ENCODE measurements around the gene METTL21C.

Gene METTL21C

DNA sequence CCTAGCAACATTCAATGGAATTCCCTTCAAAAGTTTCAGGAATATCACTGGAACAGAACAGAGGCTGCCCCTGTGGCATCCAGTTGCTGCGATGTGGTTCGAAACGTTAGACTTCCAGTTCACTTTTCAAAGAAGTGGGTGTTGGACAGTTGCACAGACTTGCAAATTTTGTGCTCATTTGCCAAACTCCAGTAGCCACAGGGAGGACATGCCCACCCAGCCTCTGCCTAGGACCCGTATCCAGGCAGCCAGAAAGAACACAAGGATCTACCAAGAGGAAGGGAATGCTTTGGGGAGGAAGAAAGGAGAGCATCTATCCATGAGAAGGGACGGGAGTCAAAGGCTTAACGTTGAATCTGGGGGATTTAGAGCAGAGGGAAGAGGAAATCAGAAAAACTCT is at the start of gene METTL21C:
TSS of gene METTL21C (minus strand) at position 108 of the 400 bp plus-strand sequence. CDS start 546 bp downstream, outside the sequence.
- DNase-seq, result no peak

DNA sequence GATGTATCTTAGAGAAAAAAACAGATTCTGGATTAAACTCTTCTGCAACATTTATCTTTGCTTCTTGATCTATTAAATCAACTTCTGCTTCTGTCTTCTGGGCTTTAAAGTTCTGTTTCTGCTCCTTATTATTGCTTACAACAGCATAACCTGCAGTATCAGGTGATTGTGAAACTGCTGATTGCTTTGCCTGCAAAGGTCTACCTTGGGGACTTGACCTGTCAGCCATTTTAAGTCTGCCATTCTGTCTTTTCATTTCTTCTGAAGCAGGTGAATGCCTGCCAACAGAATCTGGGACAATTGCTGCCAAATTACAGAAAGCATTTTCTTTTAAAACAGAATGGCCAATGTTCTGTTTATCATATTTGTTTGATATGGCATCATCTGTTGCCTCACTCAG is 47.7 kb upstream of the METTL21C start:
- DNase-seq, result no peak

DNA sequence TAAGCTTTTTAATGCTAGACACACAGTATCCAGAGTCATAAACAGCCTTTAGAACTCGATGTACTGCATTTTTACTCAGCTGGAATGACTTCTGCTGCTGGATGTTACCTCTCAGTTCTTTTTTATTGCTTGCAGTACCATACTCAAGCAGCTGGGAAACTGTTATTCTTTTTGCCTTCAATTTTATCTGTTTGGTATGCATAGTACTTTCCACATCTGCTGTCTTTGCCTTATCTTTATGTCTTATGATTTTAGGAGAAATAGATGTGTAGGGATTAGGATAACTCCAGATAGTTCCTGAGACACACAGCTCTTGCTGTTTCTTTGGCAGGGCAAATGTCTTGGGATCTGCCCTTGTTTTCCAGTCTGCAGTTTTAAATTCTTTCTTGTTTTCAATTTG is 47.3 kb upstream of the METTL21C start:
- no peak for DNase-seq

DNA sequence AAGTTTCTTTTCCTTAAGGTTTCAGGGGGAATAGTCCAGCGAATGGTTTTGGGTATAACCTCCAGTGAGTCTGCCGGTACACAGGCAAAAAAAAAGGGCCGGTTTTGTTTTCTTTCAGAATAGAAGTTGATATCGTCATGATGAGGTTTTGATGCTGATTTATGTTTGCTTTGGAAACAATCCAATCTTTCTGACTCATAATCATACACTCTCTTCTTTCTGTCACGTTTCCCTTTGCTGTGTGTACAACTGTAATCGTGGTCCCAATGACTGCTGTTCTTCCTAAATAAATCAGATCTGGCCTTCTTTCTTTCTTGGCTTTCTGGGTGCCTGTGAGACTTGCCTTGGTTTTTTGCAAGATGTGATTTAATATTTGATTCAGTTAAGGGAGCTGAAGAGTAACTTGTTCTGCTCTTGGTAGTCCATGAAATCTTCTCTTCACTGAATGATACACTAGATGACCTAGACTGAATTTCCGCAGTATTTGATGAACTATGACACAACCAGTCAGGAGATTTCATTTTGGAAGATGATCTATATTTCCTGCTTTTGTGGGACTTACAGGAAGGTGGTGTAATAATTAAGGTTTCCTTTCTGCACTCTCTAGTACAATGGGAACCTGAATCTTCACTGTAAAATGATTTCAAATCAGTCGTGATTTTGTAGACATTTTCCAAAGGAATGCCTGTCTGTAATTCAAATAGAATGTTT is 34.9 kb upstream of the METTL21C start:
- no peak for DNase-seq

DNA sequence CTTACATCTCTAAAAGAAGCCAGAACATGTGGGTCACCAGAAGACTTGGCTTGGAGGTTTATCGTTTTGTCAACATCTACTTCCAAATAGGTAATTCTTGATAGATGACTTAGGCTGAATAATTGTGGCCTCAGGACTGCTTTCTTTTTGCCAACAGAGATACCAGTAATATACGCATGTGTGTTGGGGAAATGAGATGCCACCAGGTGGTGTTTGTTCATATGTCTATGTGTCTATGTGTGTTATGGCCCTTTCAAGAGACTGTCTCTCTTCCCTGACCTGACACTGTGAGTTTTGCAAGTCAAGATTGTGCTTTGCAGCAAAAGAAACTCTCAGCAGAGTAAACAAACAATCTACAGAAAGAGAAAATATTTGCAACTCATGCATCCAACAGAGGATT is 31.6 kb upstream of the METTL21C start:
- no peak for DNase-seq

DNA sequence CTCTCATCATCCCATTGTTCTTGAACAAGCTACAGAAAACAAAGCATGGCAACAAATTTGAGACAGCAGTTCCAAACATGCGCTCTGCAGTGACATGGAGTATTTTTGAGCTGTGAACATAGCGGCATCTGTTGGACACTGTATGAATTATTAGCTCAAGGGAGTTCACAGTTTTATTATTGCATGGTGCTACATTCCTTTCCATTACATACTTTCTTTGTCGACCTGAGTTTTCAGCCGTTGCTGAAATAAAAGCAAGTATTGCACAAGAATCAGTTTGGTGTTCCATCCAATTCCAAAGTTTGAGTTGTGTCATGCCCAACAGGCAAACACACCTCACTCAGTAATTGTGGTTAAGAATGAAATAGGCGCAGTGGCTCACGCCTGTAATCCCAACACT is 30.1 kb upstream of the METTL21C start:
- no peak for DNase-seq

DNA sequence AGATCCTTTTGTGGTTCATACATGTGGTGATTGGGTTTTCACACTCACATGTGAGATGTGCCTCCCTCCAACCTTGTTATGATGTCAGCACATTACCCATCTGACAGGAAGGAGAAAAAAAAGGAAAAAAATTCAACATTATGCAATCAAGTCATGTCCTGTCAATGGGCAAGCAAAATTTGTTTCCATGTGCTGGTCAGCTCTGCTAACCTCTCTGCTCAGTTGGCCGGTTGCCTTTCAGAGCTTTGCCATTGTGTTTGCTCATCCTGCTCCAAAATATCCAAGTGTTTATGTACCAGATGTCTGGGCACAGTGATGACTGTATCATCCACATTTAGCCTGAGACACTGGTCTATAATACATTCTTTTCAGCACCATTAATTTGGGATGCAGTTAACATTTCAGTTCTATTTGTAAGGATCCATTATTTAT is 27.0 kb upstream of the METTL21C start:
- DNase-seq, result no peak

DNA sequence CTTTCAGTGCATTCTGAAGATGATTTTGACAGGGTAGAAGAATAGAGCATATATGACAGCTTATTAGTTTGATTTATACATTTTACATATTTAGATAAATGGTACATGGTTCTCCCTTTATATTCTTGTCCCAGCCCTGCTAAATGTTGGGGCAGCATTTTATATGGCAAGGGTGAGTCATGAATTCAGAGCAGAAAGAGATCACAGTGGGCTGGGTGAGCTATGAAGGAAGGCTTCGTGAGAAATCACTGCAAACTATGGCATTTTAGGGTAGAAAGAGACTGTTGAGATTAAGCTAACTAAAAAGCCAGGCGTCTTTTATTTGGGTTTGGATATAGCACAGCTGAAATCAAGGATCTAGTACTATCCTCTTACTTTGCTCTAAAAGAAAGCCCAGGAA is 23.9 kb upstream of the METTL21C start:
- no peak for DNase-seq

DNA sequence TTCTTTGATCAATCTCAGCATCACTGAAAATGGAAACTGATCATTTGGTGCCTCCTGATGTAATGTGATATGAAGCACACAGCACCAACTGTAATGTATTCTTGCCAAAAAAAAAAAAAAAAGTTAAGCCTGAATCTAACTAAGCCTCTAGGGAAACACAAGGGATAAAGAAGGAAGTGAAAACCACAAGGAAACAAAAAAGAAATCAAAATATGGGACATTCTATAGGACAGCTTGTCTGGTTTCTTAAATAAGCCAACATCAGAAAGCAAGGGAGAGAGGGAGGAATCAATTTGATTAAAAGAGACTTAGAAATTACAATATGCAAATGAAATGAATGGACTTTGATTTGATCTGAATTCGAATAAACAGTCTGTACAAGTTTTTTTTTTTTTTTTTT is 20.6 kb upstream of the METTL21C start:
- DNase-seq, result no peak

DNA sequence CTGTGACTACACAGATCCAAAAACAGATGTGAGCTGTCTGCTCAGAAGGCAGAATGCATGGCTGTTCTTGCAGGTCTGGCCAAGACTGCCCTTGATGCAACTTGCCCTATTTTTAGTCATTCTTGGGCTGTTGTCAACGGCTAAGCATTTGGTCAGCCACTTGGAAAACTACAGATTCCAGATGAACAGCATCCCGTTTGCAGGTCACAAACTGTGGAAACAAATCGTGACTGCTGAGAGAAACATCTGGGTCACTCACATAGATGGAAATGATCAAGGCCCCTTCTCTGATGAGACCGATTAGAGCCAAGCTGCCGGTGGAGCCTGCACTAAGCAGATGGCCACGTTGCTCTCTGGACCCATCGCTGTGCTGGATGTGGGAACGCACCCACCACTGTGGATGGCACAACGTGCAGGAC is 15.4 kb upstream of the METTL21C start:
- no peak for DNase-seq

DNA sequence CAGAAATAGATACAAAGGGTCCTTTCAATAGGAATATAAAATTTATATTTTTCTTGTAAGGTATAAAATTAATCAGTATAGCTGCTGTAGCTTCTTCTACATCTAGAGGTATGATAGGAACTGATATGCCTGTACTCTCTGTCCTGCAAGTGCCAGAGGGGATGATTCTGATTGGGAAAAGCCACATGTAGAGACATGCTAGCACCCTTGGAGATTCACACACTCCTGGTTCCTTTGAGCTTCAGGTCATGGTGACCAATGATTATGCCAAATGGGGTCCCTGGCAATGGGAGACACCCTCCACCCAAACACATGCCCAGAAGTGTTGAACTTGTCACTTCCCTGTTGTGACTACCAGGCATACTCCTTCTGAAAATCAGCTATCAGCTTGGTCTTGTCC is 14.7 kb upstream of the METTL21C start:
- DNase-seq, result no peak

DNA sequence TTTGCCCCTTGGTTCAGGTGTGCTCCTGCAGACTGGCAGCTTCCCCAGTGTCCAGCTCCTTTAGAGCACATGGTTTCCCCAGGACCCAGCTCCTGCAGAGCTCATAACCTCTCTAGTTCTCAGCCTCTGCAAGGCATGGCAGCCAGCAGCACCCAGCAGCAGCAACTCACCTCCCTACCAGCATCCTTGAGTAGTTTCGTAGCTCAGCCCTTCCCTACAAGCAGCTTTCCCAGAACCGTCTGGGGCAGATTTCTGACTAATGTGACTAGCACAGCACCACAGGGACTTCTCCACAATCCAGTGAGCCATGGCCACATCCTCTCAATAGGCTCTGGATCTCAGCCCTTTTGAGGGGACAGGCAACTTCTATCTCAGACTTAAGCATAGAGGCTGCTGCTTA is 14.1 kb upstream of the METTL21C start:
- no peak for DNase-seq

DNA sequence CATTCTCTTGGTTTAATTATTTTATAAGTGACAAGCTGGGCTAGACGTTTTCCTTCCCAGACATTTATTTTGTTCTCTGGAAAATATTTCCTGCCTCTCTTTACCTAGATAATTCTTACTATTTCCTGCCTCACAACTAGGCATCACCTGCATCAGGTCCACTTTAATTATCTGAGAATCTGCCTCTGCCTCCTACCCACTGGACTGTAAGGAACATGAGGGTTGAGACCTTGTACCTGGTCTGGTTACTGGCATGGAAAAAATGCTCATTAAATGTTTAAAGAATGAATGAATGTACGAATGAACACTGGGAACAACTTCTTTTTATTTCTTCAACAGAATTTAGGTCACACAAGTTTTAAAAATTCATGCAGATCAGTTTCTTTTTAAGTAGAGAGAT is 13.4 kb upstream of the METTL21C start:
- no peak for DNase-seq

DNA sequence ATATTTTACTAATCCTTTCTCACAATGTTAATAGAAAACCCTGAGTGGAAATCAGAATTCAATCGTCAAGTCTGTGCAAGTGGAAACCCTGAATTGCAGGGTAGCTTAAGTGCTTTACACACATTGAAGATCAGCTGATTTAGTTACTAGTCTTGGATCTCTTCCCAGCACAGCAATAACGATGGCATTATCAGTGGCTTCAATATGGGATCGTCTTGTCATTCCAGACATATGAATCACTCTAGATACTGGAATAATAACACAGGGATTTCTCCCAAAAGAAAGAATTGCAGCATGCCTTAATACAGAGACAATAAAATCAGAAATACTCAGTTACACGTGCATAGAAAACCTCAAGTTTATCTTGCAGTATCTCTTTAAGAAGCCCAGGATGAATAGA is 12.6 kb upstream of the METTL21C start:
- no peak for DNase-seq

DNA sequence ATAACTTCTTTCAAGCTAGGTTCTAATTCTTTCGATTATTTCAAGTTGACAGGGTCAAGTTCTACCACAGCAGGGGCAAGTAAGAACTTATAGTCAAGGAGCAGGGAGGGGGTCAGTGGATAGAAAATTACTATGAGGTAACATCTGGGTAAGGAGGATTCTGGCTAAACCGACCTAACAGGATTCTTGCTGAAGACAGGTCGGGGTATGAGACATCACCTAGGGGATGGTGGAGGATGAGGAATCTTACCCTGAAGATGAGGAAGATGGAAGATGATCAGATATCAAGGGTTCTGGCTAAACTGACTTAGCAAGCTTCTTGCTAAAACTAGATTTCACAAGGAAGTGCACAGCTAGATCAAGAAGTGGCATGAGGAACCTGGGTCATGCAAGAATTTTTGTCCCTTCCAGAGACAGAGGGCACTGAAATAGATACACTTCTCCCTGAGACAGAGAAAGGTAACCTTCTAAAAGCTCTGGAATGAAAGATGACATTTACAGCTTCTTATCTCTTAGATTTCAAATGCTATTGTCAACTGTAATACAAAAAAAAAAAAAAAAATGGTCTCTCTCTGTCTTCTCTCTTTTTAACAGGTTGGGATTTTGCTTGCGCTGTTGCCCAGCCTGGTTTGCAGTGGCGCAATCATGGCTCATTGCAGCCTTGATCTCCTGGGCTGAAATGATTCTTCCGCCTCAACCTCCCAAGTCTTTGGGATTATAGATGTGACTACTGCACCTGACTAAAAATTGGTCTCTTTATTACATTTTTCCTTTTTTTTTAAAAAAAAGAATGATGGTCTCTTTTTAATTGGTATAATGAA is 9.6 kb upstream of the METTL21C start:
- no peak for DNase-seq

DNA sequence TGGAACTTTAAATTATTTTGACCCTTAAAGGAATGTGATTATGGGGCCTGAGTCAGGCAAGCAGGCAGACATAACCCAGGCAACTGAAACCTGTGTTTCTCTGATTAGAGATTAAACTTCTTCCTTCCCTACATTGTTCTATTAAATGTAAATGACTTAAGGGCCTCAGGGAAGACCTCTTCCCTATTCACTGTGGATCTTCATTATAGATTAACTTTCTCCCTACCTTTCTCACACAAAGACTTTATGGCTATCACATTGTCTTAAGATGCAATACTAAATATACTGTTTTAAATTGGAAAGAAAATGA is 8.8 kb upstream of the METTL21C start:
- no peak for DNase-seq

DNA sequence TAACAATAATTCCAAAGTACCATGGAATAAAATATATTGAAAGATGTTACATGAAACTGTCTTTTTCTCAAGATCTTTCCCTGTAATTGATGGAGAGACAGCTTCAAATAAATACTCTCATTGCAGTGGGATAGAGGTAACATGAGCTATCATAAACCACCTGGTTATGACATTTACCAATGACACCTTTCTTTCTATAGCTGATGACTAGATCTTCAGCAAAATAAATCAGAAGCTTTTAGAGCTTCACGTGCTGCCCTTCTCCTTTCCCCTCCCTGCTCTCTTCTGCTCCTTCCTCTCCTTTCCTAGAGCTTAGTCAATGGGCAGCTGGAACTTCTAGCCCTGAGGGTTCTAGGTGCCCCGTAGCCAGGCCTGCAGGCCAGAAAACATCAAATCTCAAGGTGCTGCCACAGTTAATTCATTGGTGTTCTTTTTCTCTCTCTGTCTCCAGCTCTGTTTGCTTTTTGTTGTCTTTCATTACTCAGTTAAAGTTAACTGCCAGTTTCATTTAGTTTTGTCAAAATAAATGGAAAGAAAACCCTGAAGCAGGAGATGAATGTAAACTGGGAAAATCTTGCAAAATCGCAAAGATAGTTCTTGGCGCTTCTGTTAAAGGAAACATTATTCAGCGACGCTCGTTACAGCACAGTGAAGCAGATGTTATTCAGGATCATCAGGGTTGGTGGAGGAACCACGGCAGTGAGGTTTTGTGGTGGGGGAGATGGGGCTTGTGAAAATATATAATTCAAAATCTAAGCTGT is 8.3 kb upstream of the METTL21C start:
- no peak for DNase-seq

DNA sequence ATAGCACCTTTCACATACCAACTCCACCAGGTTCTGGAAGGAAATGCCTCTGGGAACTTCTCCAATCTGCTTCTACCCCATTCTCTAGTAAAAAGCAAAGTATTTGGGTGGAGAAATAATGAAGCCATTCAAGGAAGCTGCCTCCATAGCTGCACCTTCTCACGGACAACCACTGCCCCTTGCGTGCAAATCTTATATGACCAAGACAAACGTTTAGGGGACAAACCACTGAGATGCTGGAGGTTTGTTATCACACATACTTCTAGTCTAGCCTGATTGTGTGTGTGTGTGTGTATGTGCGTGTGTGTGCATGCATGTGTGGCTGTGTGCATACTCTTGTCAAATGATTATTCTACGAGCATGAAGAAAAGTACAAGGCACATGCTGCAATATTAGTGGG is 6.5 kb upstream of the METTL21C start:
- no peak for DNase-seq

DNA sequence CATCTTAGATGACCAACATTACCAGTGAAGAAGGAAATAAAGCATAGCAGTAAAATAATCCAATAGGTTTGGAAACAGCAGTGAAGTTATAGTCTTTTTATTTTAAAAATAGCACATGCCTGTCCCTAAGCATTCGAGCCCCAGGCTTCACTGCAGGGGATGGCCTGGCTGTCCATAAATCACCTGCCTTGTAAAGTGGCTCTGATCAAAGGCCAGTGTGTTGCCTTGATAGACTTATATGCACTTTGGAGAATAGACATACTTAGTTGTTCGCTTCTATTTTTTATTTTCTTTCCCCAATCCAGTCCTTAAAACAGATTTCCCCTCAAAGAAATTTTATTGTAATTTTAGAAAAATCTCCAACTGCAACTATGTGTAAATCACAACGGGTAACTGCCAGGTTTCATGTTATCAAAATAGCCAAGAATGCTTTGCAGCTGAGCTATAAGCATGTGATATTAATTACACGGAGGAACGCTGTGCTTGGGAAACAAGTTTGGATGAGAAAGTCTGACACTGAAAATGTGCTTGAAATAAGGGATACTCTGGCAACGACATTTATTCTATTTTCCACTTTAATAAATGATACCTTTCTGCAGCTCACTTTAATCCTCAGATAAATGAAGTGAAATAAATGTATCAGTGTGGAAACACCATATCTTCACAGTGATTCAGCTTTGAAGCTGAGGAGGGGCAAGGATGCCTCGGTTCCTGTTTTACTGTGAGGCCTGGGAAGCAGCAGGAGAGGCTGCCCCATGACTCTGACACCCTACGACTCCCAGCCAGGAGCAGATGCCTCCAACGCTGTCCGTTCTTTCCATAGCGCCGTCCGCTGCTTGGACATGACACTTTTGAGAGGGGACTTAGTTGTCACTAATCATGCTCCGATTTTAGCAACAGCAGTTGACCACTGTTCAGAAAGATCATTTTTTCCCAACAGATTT is 5.5 kb upstream of the METTL21C start:
- no peak for DNase-seq

DNA sequence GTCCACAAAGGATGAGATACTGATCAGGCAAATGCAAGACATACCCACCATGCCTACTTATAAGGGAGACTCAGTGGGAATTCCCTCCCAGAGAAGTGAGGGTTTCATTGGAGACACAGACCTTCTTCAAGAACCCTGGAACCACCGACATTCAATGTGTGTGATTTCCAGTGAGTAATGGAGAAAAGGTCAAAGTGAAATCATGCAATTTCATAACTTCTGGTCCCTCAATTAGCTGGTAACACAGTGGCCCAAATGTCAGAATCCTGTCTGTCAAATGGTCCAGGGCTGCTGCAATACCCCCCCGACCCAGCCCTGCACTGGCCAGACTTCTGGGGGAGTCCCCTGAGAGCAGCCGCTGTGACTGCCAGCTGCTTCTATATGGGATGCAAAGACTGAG is 4.7 kb upstream of the METTL21C start:
- DNase-seq, result no peak

DNA sequence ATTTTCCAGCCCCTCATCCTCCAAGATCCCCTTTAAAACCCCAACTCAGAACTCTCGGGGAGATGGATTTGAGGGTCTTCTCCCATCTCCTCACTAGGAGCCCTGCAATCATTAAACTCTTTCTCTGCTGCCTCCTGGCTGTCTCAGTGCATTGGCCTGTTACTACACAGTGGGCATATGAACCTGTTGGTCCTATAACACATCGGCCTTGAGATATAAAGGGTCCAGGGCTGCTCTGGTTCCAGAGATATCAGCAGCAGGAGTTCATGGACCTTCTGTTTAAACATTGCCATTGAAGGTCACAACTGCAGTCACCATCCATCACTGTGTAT is 3.8 kb upstream of the METTL21C start:
- no peak for DNase-seq

DNA sequence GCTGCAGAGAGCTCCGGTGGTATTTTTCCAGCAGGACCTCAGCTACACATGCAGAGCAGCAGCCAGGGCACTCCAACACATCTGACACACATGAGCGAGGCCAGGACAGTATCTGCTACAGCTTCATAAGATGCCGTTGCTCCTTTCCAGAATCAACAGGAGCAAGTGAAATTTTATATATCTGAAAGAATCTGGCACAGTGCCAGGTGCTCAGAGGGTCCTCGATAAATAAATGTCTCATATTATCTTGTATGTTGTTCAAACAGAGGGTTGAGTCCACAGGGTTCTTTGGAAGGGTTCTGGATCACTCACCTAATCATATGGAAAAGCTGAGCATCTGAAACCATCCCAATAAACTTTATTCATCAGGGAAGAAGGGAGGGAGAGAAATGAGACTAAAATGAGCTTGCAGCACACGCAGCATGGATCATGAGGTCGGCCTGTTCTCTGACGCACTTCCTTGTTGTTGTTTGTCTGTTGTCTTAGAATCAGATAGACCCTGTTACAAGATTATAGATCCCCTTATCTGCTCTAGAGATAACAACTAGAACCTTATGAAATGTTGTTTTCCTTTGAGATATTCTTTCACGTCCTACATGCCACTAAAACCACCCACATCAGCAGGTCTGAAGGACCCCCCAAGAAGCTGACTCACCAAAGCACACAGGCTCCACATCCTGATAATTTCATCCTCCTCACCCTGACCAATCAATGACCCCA is 3.2 kb upstream of the METTL21C start:
- DNase-seq, result no peak

All from activated CD4-positive, alpha-beta T cell treated with anti-CD3 and anti-CD28 coated beads, Interleukin-2, amount 50 U/mL, for 1 hour (primary cell).